ENCODE results near the gene RSBN1L. TPM values are rescaled to one million over a fixed set of nuclear protein-coding genes. Genes with fewer than 3 reads are reported as not detected.

Gene RSBN1L
- total RNA-seq, 1 donor: 17.0 TPM

DNA sequence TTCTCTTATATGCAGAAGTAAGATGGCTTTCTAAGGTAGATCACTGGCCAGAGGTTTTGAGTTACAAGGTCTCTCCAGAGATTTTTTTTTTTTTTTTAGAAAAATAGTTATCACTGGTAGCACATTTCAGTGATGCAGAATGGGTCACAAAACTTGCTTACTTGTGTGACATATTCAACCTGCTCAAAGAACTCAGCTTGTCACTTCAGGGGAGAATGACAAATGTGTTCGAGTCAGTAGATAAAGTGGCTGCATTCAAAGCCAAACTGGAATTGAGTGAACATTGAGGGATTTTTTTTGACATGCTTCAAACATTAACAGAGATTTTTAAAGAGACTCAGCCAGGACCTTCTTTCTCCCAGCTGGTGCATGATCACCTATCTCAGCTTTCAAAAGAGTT lies 135.7 kb downstream of the RSBN1L start:
- no peak overlapping the region for H3K4me3 ChIP-seq (ENCODE audit: low read depth, low read length)
- TF ChIP-seq, protein P1, sequence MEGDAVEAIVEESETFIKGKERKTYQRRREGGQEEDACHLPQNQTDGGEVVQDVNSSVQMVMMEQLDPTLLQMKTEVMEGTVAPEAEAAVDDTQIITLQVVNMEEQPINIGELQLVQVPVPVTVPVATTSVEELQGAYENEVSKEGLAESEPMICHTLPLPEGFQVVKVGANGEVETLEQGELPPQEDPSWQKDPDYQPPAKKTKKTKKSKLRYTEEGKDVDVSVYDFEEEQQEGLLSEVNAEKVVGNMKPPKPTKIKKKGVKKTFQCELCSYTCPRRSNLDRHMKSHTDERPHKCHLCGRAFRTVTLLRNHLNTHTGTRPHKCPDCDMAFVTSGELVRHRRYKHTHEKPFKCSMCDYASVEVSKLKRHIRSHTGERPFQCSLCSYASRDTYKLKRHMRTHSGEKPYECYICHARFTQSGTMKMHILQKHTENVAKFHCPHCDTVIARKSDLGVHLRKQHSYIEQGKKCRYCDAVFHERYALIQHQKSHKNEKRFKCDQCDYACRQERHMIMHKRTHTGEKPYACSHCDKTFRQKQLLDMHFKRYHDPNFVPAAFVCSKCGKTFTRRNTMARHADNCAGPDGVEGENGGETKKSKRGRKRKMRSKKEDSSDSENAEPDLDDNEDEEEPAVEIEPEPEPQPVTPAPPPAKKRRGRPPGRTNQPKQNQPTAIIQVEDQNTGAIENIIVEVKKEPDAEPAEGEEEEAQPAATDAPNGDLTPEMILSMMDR (IDR thresholded peaks at IDR 0.05; ENCODE audit: insufficient read depth, low read length): no peak
- DNase-seq (ENCODE audit: low read depth): no peak

Other genes with a start within 250 kb of the RSBN1L start
- 46.9 and 54.0 TPM in 2 replicates for gene PTPN12, start 159.2 kb upstream of the RSBN1L start, total RNA-seq (ENCODE audit: low replicate concordance)
- gene TMEM60, start 102.0 kb downstream of the RSBN1L start, total RNA-seq (ENCODE audit: low replicate concordance): 11.0 and 29.6 TPM in 2 replicates
- gene PHTF2, start 102.3 kb downstream of the RSBN1L start, total RNA-seq (ENCODE audit: low replicate concordance): 17.4 and 47.5 TPM in 2 replicates

All from fibroblast of the aortic adventitia (primary cell).